CD14-positive monocyte (primary cell): ENCODE results near the gene NHS. TPM values are rescaled to one million over a fixed set of nuclear protein-coding genes. Genes with fewer than 3 reads are reported as not detected.

Experiments used
- DNase-seq, 3 donors: peaks; one replicate each; pipeline ENCODE4 v3.0.0-alpha.2; 2011 to 2022
- H2AFZ ChIP-seq: 2 replicates; pipeline ENCODE4 v1.6.0; 2012; ENCODE audit warnings: mild to moderate bottlenecking, low read depth, low read length, inconsistent platforms; ENCODE audit not compliant: insufficient read depth, poor library complexity, severe bottlenecking
- H3K27ac ChIP-seq, 2 donors: 1 replicate in 1 of 2; 2 replicates in 1 of 2; pipeline ENCODE4 v1.5.1; 2012 to 2013; ENCODE audit warnings: low read length in 2 of 2, control low read depth in 1 of 2, inconsistent platforms in 1 of 2, low read depth in 1 of 2, mild to moderate bottlenecking in 1 of 2
- H3K27me3 ChIP-seq, 2 donors: one replicate each; pipeline versions ENCODE4 v1.6.0 to v1.6.1; 2011 to 2013; ENCODE audit warnings: low read length in 2 of 2; ENCODE audit not compliant: control insufficient read depth in 2 of 2, insufficient read depth in 2 of 2
- H3K36me3 ChIP-seq, 2 donors: replicated peaks in 1 of 2; 1 replicate in 1 of 2; 2 replicates in 1 of 2; pipeline versions ENCODE4 v1.5.1 to v1.6.1; 2012 to 2013; ENCODE audit warnings: low read length in 2 of 2, control low read depth in 1 of 2, inconsistent platforms in 1 of 2, mild to moderate bottlenecking in 1 of 2; ENCODE audit not compliant: insufficient read depth in 2 of 2, control insufficient read depth in 1 of 2
- H3K4me1 ChIP-seq, 2 donors: 1 replicate in 1 of 2; 2 replicates in 1 of 2; pipeline versions ENCODE4 v1.5.1 to v1.6.1; 2012 to 2013; ENCODE audit warnings: low read length in 2 of 2, control low read depth in 1 of 2, inconsistent platforms in 1 of 2, mild to moderate bottlenecking in 1 of 2, moderate library complexity in 1 of 2; ENCODE audit not compliant: insufficient read depth in 2 of 2, control insufficient read depth in 1 of 2
- H3K4me2 ChIP-seq: replicated peaks from 2 replicates; pipeline ENCODE3; 2012; ENCODE audit warnings: low read length, moderate library complexity, mild to moderate bottlenecking; ENCODE audit not compliant: poor library complexity, severe bottlenecking; ENCODE audit errors: extremely low read depth
- H3K4me3 ChIP-seq, 3 experiments: fragments of 200-600 bp in 1 of 3; sonication (generic) in 1 of 3; replicated peaks in 1 of 3; 1 replicate in 2 of 3; 2 replicates in 1 of 3; pipeline ENCODE4 v1.5.1; 2011 to 2013; ENCODE audit warnings: low read length in 3 of 3, mild to moderate bottlenecking in 3 of 3, control low read depth in 2 of 3, low read depth in 2 of 3, inconsistent platforms in 1 of 3, moderate library complexity in 1 of 3
- H3K79me2 ChIP-seq: 2 replicates; pipeline ENCODE4 v1.6.0; 2012; ENCODE audit warnings: mild to moderate bottlenecking, control low read depth, inconsistent platforms, low read length, moderate library complexity; ENCODE audit not compliant: insufficient read depth
- H3K9ac ChIP-seq: 2 replicates; pipeline ENCODE4 v1.6.0; 2017; ENCODE audit warnings: low read length, mild to moderate bottlenecking; ENCODE audit not compliant: insufficient read depth, poor library complexity, severe bottlenecking
- H3K9me3 ChIP-seq, 2 donors: replicated peaks in 1 of 2; 1 replicate in 1 of 2; 2 replicates in 1 of 2; pipeline versions ENCODE4 v1.5.1 to v1.6.1; 2012 to 2013; ENCODE audit warnings: low read length in 2 of 2, control low read depth in 1 of 2; ENCODE audit not compliant: control insufficient read depth in 1 of 2, insufficient read depth in 1 of 2
- H4K20me1 ChIP-seq: 2 replicates; pipeline ENCODE4 v1.6.0; 2012; ENCODE audit warnings: mild to moderate bottlenecking, low read length, control low read depth, moderate library complexity; ENCODE audit not compliant: insufficient read depth
- H3K27ac Mint-ChIP-seq, 7 donors: one replicate each; pipeline ENCODE4 v1.8.0; 2020; ENCODE audit warnings: mild to moderate bottlenecking in 7 of 7, mixed read lengths in 7 of 7, moderate library complexity in 6 of 7, inconsistent platforms in 2 of 7
- H3K27me3 Mint-ChIP-seq, 3 donors: one replicate each; pipeline ENCODE4 v1.8.0; 2021 to 2022; ENCODE audit warnings: low read depth in 3 of 3, mild to moderate bottlenecking in 3 of 3, mixed read lengths in 3 of 3, moderate library complexity in 3 of 3, inconsistent platforms in 1 of 3
- H3K36me3 Mint-ChIP-seq, 2 donors: one replicate each; pipeline ENCODE4 v1.8.0; 2020; ENCODE audit warnings: mixed read lengths in 2 of 2, inconsistent platforms in 1 of 2, mild to moderate bottlenecking in 1 of 2
- H3K4me1 Mint-ChIP-seq: one replicate; pipeline ENCODE4 v1.8.0; 2020; ENCODE audit warnings: mild to moderate bottlenecking, mixed read lengths
- H3K4me3 Mint-ChIP-seq, 2 donors: one replicate each; pipeline ENCODE4 v1.8.0; 2020; ENCODE audit warnings: mild to moderate bottlenecking in 2 of 2, mixed read lengths in 2 of 2, moderate library complexity in 1 of 2
- H3K9me3 Mint-ChIP-seq, 7 donors: one replicate each; pipeline ENCODE4 v1.8.0; 2020 to 2022; ENCODE audit warnings: mixed read lengths in 7 of 7, mild to moderate bottlenecking in 6 of 7, moderate library complexity in 6 of 7, inconsistent platforms in 2 of 7
- WGBS: methylation state at CpG from one replicate; pipeline ENCODE4 v1.1.5; 2013; ENCODE audit warnings: missing lambda C conversion rate; ENCODE audit not compliant: insufficient coverage; 5-methylcytosine and 5-hydroxymethylcytosine counted together
- intact Hi-C, 2 donors: fragments of 100-400 bp; cut with micrococcal nuclease; formaldehyde crosslinking; loops; one replicate each; pipeline versions ENCODE4 v1.15.0 to v1.15.1; 2023
- polyA plus RNA-seq, 3 donors: library from polyadenylated mRNA; depleted of rRNA in 1 of 3; unstranded in 2 of 3; stranded (reverse) in 1 of 3; fragments of 300-500 nt in 2 of 3; fragments of >200 nt in 1 of 3; fragmentation: Illumina TruSeq in 2 of 3; gene quantifications; 1 replicate in 2 of 3; 2 replicates in 1 of 3; pipeline ENCODE4 v1.2.3, GENCODE V29; 2012 to 2021
- TF ChIP-seq, protein P1 (sequence below): fragments of 200-600 bp; IDR thresholded peaks from one replicate; pipeline ENCODE4 v1.8.0; 2022; ENCODE audit warnings: antibody characterized with exemption, mild to moderate bottlenecking

Gene NHS
- polyA plus RNA-seq, 3 donors, result 0.86 to 1.8 (median 1.3) TPM

DNA sequence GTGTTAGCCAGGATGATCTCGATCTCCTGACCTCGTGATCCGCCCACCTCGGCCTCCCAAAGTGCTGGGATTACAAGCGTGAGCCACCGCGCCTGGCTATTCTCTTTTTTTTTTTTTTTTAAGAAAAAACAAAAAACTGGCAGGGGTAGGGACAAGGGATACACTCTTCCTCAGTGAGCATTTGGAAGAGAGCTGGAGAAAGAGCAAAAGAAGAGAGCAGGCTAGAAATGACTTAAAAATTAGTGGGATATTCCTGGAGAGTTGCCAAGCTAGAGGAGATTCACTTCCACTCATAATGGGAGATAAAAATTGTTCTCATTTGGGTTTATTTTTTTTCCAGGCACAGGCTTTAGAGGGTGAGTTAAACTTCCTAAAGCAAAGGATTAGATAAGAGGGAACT lies 222.3 kb downstream of the NHS start:
- Mint-ChIP-seq H3K9me3 (no peaks in the 10 kb centered on the region), H3K27ac (peak overlapping the region in 1 of 7 donors; percentile 43), H3K36me3 (no peaks in the 10 kb centered on the region), H3K4me3 (no peak overlapping the region), H3K4me1 (peaks cover 7% of the 10 kb centered on the region), H3K27me3 (peaks cover 4 to 15% (median 5%) of the 10 kb centered on the region in 3 donors)
- H3K9ac ChIP-seq, result no peak overlapping the region
- no peaks in the 10 kb centered on the region for H4K20me1 ChIP-seq
- H3K79me2 ChIP-seq, result no peaks in the 10 kb centered on the region
- H3K9me3 ChIP-seq, result no peaks in the 10 kb centered on the region
- H3K4me3 ChIP-seq, result no peak overlapping the region
- WGBS, result no CpG with 5 or more reads among the region's 7 CpGs
- no peaks in the 10 kb centered on the region for H3K4me1 ChIP-seq
- peaks cover 0 to 4% of the 10 kb centered on the region in 2 donors for H3K27me3 ChIP-seq
- H3K36me3 ChIP-seq, result no peaks in the 10 kb centered on the region
- intact Hi-C loops, result no loop called here
- no peak overlapping the region for H3K4me2 ChIP-seq
- TF ChIP-seq, protein P1, sequence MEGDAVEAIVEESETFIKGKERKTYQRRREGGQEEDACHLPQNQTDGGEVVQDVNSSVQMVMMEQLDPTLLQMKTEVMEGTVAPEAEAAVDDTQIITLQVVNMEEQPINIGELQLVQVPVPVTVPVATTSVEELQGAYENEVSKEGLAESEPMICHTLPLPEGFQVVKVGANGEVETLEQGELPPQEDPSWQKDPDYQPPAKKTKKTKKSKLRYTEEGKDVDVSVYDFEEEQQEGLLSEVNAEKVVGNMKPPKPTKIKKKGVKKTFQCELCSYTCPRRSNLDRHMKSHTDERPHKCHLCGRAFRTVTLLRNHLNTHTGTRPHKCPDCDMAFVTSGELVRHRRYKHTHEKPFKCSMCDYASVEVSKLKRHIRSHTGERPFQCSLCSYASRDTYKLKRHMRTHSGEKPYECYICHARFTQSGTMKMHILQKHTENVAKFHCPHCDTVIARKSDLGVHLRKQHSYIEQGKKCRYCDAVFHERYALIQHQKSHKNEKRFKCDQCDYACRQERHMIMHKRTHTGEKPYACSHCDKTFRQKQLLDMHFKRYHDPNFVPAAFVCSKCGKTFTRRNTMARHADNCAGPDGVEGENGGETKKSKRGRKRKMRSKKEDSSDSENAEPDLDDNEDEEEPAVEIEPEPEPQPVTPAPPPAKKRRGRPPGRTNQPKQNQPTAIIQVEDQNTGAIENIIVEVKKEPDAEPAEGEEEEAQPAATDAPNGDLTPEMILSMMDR, result no peak
- H3K27ac ChIP-seq, result no peak overlapping the region
- H2AFZ ChIP-seq, result no peak overlapping the region
- no peak for DNase-seq

DNA sequence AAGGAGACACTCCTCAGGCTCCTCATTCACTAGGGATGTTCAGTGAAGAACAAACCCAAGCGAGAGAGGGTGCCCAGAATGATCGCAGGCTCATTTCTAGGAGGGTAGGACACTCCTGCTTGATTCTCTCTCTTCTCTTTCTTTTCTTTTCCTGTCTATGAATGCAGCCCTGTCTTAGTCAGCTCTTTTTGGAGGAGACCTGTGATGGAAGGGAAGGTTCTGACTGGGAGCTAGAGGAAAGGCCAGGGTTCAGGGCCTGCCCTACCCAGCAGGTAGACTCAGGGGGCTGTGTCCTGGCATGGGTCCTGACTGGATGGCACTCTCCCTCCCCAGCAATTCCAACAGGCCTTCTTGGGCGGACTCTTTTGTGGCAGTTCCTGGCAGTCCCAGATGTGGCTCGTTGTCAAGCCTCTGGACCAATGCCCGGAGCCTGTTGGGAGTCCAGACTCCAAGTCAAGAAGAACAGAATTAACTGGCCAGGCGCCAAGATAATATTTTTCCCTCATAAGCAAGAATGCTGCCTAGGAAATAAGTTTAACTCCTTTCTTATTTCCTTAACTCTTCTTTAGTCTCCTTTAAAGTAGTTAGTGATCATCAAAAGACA lies 222.9 kb downstream of the NHS start:
- Mint-ChIP-seq H3K27me3 (peaks cover 4 to 11% (median 5%) of the 10 kb centered on the region in 3 donors), H3K27ac (no peak overlapping the region), H3K4me3 (no peak overlapping the region), H3K4me1 (peaks cover 8% of the 10 kb centered on the region), H3K9me3 (no peaks in the 10 kb centered on the region), H3K36me3 (no peaks in the 10 kb centered on the region)
- no peak for DNase-seq
- H3K27ac ChIP-seq, result no peak overlapping the region
- H3K4me3 ChIP-seq, result no peak overlapping the region
- no peaks in the 10 kb centered on the region for H3K79me2 ChIP-seq
- no peak overlapping the region for H3K4me2 ChIP-seq
- TF ChIP-seq, protein P1, result no peak
- no peak overlapping the region for H2AFZ ChIP-seq
- H4K20me1 ChIP-seq, result no peaks in the 10 kb centered on the region
- no peak overlapping the region for H3K9ac ChIP-seq
- 90% methylated on average over 2 of the region's 6 CpGs for WGBS
- H3K4me1 ChIP-seq, result no peaks in the 10 kb centered on the region
- H3K36me3 ChIP-seq, result no peaks in the 10 kb centered on the region
- no peaks in the 10 kb centered on the region for H3K9me3 ChIP-seq
- intact Hi-C loops, result no loop called here
- peaks cover 0 to 4% of the 10 kb centered on the region in 2 donors for H3K27me3 ChIP-seq
